Tibial artery (tissue), 4 donors: ENCODE data around the gene LRRTM4.

Experiments used
- DNase-seq, 2 donors: peaks; one replicate each; pipeline ENCODE4 v3.0.0-alpha.2; 2019
- H3K27ac ChIP-seq, 2 donors: fragments of 200-600 bp; sonication (generic) in 1 of 2; 1 replicate in 1 of 2; 2 replicates in 1 of 2; pipeline ENCODE4 v1.5.1; 2018 to 2019; ENCODE audit warnings: mild to moderate bottlenecking in 1 of 2
- H3K27me3 ChIP-seq, 2 donors: fragments of 200-600 bp; sonication (generic) in 1 of 2; one replicate each; pipeline versions ENCODE4 v1.5.1 to v1.6.0; 2016 to 2019
- H3K36me3 ChIP-seq, 3 donors: fragments of 200-600 bp; sonication (generic) in 2 of 3; one replicate each; pipeline ENCODE4 v1.5.1; 2016 to 2019; ENCODE audit warnings: mild to moderate bottlenecking in 2 of 3
- H3K4me1 ChIP-seq, 4 donors: fragments of 200-600 bp; sonication (generic) in 2 of 4; 1 replicate in 3 of 4; 2 replicates in 1 of 4; pipeline ENCODE4 v1.5.1; 2016 to 2019
- H3K4me3 ChIP-seq, 2 donors: fragments of 200-600 bp; sonication (generic) in 1 of 2; 1 replicate in 1 of 2; 2 replicates in 1 of 2; pipeline ENCODE4 v1.5.1; 2018 to 2019; ENCODE audit warnings: mild to moderate bottlenecking in 2 of 2
- H3K9me3 ChIP-seq, 3 donors: fragments of 200-600 bp; sonication (generic) in 1 of 3; one replicate each; pipeline ENCODE4 v1.5.1; 2016 to 2019
- intact Hi-C: fragments of 100-400 bp; cut with DNase I; formaldehyde crosslinking; loops from one replicate; pipeline ENCODE4 v1.15.0; 2023; ENCODE audit warnings: low total_unique reads
- TF ChIP-seq, protein P1 (sequence below), 2 experiments: fragments of 200-600 bp in 1 of 2; fragments of 450-650 bp in 1 of 2; IDR thresholded peaks; one replicate each; pipeline ENCODE4 v1.5.1; 2017 to 2019; ENCODE audit warnings: antibody characterized with exemption in 2 of 2, mild to moderate bottlenecking in 1 of 2, moderate library complexity in 1 of 2

The LRRTM4 gene

DNA sequence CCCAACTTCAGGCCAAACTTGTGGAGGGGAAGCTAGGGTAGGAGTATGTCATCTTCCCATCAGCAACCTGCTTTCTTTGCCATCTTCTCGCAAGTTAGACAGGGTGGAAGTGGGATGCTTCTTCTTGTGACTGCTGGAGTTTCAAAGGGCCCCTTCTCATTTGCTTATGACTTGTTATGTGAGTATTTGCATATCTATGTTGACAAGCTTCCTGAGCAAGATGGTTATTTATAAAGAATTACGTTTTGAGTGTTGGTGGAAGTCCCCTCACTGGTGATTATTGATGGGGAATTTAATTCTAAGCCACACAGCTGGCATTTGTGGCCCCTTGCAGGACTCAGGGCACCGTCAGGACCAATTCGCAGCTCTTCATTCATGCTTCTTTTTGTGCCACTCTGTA, 791.0 kb downstream of the LRRTM4 start:
- TF ChIP-seq, protein P1, sequence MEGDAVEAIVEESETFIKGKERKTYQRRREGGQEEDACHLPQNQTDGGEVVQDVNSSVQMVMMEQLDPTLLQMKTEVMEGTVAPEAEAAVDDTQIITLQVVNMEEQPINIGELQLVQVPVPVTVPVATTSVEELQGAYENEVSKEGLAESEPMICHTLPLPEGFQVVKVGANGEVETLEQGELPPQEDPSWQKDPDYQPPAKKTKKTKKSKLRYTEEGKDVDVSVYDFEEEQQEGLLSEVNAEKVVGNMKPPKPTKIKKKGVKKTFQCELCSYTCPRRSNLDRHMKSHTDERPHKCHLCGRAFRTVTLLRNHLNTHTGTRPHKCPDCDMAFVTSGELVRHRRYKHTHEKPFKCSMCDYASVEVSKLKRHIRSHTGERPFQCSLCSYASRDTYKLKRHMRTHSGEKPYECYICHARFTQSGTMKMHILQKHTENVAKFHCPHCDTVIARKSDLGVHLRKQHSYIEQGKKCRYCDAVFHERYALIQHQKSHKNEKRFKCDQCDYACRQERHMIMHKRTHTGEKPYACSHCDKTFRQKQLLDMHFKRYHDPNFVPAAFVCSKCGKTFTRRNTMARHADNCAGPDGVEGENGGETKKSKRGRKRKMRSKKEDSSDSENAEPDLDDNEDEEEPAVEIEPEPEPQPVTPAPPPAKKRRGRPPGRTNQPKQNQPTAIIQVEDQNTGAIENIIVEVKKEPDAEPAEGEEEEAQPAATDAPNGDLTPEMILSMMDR (IDR thresholded peaks at IDR 0.05) = no peak
- Histone ChIP-seq H3K4me1 (no peaks in the 10 kb centered on the region), H3K27ac (no peak overlapping the region), H3K36me3 (no peaks in the 10 kb centered on the region), H3K9me3 (no peaks in the 10 kb centered on the region), H3K27me3 (no peaks in the 10 kb centered on the region), H3K4me3 (no peak overlapping the region)
- intact Hi-C loops = no loop called here
- no peak for DNase-seq

DNA sequence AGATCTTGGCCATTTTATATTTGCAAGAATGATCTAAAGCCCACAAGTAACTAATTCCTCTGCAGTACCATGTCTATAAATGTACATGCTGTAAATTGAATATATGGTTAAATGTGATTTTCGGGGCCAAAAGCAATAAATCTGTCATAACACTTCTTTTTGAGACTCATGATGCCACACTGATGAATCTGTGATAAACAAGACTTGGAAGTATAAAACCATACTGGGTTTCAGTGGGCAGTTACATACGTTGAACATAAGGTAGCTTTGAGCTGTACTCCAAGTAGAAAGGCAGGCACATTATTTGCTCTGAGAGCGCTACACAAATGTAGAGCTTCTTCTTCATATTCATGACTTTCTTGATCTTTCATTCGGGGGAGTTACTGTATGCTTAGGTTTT, 792.2 kb downstream of the LRRTM4 start:
- H3K36me3 ChIP-seq = no peaks in the 10 kb centered on the region
- H3K27ac ChIP-seq = no peak overlapping the region
- intact Hi-C loops = no loop called here
- TF ChIP-seq, protein P1 (IDR thresholded peaks at IDR 0.05) = no peak
- H3K27me3 ChIP-seq = no peaks in the 10 kb centered on the region
- H3K4me3 ChIP-seq = no peak overlapping the region
- no peaks in the 10 kb centered on the region for H3K4me1 ChIP-seq
- no peak for DNase-seq
- H3K9me3 ChIP-seq = no peaks in the 10 kb centered on the region

DNA sequence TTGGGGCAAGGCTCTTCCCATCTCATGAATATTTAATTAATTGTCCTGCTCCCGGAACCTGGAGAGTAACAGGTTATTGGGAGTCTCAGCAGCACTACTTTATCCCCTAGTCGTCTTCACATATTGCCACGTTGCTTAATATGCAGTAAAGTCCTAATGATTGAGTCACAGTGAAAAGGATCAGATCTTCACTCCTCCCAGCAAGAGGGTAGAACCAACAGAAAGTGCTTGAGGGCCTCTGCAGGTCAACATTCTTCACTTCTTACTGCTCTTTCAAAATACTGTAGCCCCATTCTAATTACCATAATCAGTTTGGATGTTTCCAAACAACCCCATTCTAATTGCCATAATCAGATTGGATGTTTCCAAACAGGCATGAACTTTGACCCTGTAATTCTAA, 801.0 kb downstream of the LRRTM4 start:
- intact Hi-C loops = no loop called here
- Histone ChIP-seq H3K27me3 (no peaks in the 10 kb centered on the region), H3K9me3 (no peaks in the 10 kb centered on the region), H3K4me1 (no peaks in the 10 kb centered on the region), H3K4me3 (no peak overlapping the region), H3K27ac (no peak overlapping the region), H3K36me3 (no peaks in the 10 kb centered on the region)
- DNase-seq = no peak
- TF ChIP-seq, protein P1 (IDR thresholded peaks at IDR 0.05) = no peak

DNA sequence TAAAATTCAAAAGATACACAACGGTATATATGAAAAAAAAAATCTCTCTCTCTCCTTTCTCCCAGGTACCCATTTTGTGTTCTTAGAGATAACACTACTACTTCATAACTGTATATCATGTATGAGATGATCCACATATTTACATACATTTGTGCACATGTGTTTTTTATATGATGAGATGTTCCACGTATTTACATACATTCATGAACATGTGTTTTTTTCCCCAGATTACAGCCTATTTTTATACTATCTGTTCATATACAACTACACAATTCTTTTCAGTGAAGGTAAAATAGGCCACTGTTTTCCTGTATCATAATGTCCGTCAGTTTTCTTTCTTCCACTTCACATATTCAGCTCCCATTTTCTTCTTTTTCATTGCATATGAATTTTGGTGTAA, 808.9 kb downstream of the LRRTM4 start:
- no peaks in the 10 kb centered on the region for H3K9me3 ChIP-seq
- TF ChIP-seq, protein P1 (IDR thresholded peaks at IDR 0.05) = no peak
- intact Hi-C loops = no loop called here
- no peak overlapping the region for H3K27ac ChIP-seq
- no peaks in the 10 kb centered on the region for H3K27me3 ChIP-seq
- no peak for DNase-seq
- H3K36me3 ChIP-seq = no peaks in the 10 kb centered on the region
- no peaks in the 10 kb centered on the region for H3K4me1 ChIP-seq
- no peak overlapping the region for H3K4me3 ChIP-seq

DNA sequence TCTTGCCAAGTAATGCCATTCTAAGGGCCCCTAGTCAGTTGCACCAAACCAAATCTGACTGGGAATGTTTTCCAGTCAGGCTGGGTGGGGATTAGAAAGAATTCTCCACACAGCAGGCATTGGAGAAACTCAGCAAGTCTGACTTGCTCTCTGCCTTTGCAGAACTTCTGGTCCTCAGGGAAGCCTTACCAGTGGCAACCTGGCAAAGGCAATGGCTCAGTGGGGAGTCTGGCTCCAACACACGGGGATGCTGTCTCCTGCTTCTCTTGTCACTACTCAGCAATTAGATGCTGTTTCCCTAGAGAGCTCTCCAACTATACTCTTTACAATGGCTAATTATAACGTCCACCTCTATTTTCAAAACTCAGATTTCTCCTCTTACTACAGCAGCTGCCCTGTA, 810.7 kb downstream of the LRRTM4 start:
- intact Hi-C loops = no loop called here
- DNase-seq = no peak
- no peaks in the 10 kb centered on the region for H3K27me3 ChIP-seq

More for the DNA sequence above, 810.7 kb downstream of the LRRTM4 start:
- no peak overlapping the region for H3K4me3 ChIP-seq
- TF ChIP-seq, protein P1 (IDR thresholded peaks at IDR 0.05) = no peak
- H3K36me3 ChIP-seq = no peaks in the 10 kb centered on the region
- H3K4me1 ChIP-seq = no peaks in the 10 kb centered on the region
- no peak overlapping the region for H3K27ac ChIP-seq
- no peaks in the 10 kb centered on the region for H3K9me3 ChIP-seq
